Testis (tissue), 3 donors: Measurements from ENCODE around the gene FARP1. TPM values are rescaled to one million over a fixed set of nuclear protein-coding genes. Genes with fewer than 3 reads are reported as not detected.

ENCODE experiments used
- DNase-seq: peaks from one replicate; pipeline ENCODE4 v3.0.0-alpha.2; 2019
- H3K27ac ChIP-seq, 2 donors: fragments of 200-600 bp; sonication (generic); one replicate each; pipeline ENCODE4 v1.5.1; 2019
- H3K27me3 ChIP-seq: fragments of 200-600 bp; sonication (generic); one replicate; pipeline ENCODE4 v1.5.1; 2019
- H3K36me3 ChIP-seq: fragments of 200-600 bp; sonication (generic); one replicate; pipeline ENCODE4 v1.5.1; 2017; ENCODE audit warnings: low read depth; ENCODE audit errors: missing control alignments
- H3K4me1 ChIP-seq: fragments of 200-600 bp; sonication (generic); one replicate; pipeline ENCODE4 v1.5.1; 2019
- H3K4me3 ChIP-seq, 2 donors: fragments of 200-600 bp; sonication (generic); one replicate each; pipeline ENCODE4 v1.5.1; 2017 to 2019
- H3K9me3 ChIP-seq: fragments of 200-600 bp; sonication (generic); one replicate; pipeline ENCODE4 v1.5.1; 2017
- POLR2A ChIP-seq: fragments of 450-650 bp; IDR thresholded peaks from one replicate; pipeline ENCODE4 v1.6.1; 2017; ENCODE audit warnings: antibody characterized with exemption, mild to moderate bottlenecking, moderate library complexity
- whole genome bisulfite sequencing, 2 donors: methylation state at CpG; one replicate each; pipeline ENCODE4 v1.1.5; 2018; 5-methylcytosine and 5-hydroxymethylcytosine counted together
- intact Hi-C: fragments of 100-400 bp; cut with DNase I; formaldehyde crosslinking; loops from one replicate; pipeline ENCODE4 v1.15.1; 2023; ENCODE audit warnings: low total_unique reads
- polyA plus RNA-seq: library from polyadenylated mRNA; stranded (reverse); fragments of 350-450 nt; fragmentation: Illumina TruSeq; extraction: RNeasy Lipid Tissue Mini Kit (QIAGEN cat#74804); gene quantifications from one replicate; pipeline ENCODE4 v1.2.3, GENCODE V29; 2014; ENCODE audit warnings: low read depth, low replicate concordance; ENCODE audit not compliant: insufficient read depth
- total RNA-seq, 2 donors: library from RNA; depleted of rRNA; stranded (reverse); fragments of >200 nt; gene quantifications; one replicate each; pipeline ENCODE4 v1.2.3, GENCODE V29; 2016
- TF ChIP-seq, protein P1 (sequence below), 3 experiments: fragments of 450-650 bp in 2 of 3; fragments of 200-600 bp in 1 of 3; sonication (generic) in 1 of 3; IDR thresholded peaks; one replicate each; pipeline ENCODE4 v1.5.1; 2016 to 2019; ENCODE audit warnings: antibody characterized with exemption in 3 of 3, mild to moderate bottlenecking in 2 of 3, moderate library complexity in 1 of 3

The FARP1 gene
- total and polyA plus RNA-seq, 3 donors from 2014 or later: 54.0 to 130 (median 69.1) TPM

DNA sequence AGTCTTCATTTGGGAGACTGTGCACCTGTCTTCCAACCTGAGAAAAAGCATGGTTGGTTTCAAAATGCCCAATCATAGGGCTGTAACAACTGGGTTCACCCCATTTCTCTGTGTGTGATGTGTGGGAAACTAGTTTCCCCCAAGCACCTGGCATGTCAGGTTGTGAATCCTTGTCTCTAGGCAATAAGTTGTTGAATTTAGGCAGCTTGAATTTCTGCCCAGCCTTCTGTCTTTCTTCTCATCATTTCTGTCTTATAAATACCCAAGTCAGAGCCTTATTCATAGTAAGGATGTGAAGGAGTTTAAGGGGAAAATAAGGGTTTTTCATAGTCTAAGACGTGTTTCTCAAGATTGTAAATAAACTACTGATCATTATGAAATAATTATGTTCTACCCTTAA is 204.9 kb downstream of the FARP1 start:
- H3K27me3 ChIP-seq: no peaks in the 10 kb centered on the region
- H3K36me3 ChIP-seq: no peaks in the 10 kb centered on the region
- no peaks in the 10 kb centered on the region for H3K9me3 ChIP-seq
- no peaks in the 10 kb centered on the region for H3K4me1 ChIP-seq
- no peak for DNase-seq
- TF ChIP-seq, protein P1, sequence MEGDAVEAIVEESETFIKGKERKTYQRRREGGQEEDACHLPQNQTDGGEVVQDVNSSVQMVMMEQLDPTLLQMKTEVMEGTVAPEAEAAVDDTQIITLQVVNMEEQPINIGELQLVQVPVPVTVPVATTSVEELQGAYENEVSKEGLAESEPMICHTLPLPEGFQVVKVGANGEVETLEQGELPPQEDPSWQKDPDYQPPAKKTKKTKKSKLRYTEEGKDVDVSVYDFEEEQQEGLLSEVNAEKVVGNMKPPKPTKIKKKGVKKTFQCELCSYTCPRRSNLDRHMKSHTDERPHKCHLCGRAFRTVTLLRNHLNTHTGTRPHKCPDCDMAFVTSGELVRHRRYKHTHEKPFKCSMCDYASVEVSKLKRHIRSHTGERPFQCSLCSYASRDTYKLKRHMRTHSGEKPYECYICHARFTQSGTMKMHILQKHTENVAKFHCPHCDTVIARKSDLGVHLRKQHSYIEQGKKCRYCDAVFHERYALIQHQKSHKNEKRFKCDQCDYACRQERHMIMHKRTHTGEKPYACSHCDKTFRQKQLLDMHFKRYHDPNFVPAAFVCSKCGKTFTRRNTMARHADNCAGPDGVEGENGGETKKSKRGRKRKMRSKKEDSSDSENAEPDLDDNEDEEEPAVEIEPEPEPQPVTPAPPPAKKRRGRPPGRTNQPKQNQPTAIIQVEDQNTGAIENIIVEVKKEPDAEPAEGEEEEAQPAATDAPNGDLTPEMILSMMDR (IDR thresholded peaks at IDR 0.05): no peak
- no peak for TF ChIP-seq POLR2A
- intact Hi-C loops: no loop called here
- no peak overlapping the region for H3K4me3 ChIP-seq
- WGBS, 2 donors: 79 to 91% methylated on average over 1 of the region's 1 CpG
- no peak overlapping the region for H3K27ac ChIP-seq

DNA sequence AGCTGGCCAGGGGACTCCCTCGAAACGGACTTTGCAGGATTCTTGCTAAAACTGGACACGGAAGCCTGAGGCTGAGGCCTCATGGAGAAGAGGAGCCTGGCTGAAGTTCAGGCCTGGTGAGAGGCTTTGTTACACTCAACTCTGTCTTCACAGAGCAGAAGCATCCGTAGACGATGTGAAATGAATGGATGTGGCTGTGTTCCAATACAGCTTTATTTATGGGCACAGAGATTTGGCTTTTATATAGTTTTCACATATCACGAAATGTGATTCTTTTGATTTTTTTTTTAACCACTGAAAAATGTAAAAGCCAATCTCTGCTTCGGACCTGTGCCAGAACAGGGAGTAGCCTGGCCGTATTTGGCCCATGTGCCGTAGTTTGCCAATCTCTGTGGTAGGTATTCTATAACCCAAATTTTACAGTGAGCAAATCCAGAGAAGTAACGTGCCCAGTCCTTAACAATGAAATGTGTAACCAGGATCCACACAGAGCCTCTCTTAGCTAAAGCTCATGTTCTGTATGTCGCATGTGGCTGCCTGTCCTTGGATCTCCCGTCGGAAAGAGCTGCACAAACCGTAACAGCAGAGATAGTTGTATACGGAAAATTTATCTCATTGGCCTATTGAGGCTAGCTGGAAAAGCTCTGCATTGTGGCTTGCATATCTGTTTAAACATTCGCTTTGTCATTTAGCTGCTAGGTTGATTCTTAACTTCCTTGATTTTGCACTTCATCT is 205.7 kb downstream of the FARP1 start:
- Histone ChIP-seq H3K4me1 (no peaks in the 10 kb centered on the region), H3K4me3 (no peak overlapping the region), H3K27ac (no peak overlapping the region), H3K9me3 (no peaks in the 10 kb centered on the region), H3K27me3 (no peaks in the 10 kb centered on the region), H3K36me3 (no peaks in the 10 kb centered on the region)
- no peak for TF ChIP-seq POLR2A
- WGBS, 2 donors: 50 to 64% methylated on average over 16 of the region's 16 CpGs
- DNase-seq: no peak
- intact Hi-C loops: no loop called here

DNA sequence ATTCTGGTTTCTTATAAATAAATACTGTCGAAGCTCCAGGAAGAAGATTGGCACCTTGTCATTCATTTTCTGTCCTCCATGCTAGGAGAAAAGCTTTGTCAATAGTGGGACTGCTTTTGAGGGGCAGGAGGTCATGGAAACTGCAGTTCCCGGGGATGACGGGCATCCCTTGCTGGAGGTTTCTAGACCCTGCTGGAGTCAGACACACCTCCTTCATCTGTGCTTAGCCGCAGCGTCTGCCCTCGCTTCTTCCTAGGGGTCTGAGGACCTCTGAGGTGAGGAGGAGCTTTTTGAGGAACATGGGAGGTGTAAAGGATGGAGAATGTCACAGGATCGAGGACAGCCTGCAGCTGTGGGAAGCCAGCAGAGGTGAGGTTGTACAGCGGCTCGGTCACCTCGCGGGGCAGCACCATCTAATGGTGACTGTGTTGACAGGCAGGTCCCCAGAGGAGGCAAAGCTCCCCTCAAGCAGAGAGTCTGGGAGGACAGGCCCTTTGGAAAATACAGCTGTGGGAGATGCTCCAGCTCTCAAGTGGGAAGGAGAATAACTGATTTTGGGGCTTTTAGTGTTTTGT is 206.9 kb downstream of the FARP1 start:
- TF ChIP-seq, protein P1 (IDR thresholded peaks at IDR 0.05): no peak
- TF ChIP-seq POLR2A: no peak
- H3K36me3 ChIP-seq: no peaks in the 10 kb centered on the region
- H3K4me1 ChIP-seq: no peaks in the 10 kb centered on the region
- no peak overlapping the region for H3K27ac ChIP-seq
- no peaks in the 10 kb centered on the region for H3K27me3 ChIP-seq
- H3K9me3 ChIP-seq: no peaks in the 10 kb centered on the region
- H3K4me3 ChIP-seq: no peak overlapping the region
- 75% methylated on average over 11 of the region's 11 CpGs for WGBS, 2 donors
- intact Hi-C loops: no loop called here
- DNase-seq: peak; percentile 52

DNA sequence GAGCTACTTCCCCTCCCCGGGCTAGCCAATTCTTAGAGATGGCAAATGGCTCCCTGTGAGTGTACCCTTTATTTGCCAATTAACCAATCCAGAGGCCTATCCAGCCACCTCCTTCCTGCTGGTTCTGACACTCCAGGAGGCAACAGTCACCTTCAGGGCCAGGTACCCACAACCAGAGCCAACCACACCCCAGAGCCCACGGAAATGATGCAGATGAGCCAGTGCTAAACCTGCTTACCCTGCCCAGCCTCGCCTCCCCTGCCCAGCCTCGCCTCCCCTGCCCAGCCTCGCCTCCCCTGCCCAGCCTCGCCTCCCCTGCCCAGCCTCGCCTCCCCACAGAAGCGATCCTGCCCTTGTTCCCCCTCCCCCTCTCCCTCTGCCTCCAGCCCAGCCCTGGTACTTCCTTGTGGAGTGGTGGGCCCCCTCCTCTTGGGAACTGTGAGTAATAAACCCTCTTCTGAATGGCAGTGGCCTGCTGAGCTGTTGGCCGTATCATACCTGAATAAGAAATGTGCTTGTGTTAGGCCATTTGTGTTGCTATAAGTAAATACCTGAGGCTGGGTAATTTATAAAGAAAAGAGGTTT is 207.9 kb downstream of the FARP1 start:
- H3K36me3 ChIP-seq: no peaks in the 10 kb centered on the region
- no peaks in the 10 kb centered on the region for H3K27me3 ChIP-seq
- no peak overlapping the region for H3K27ac ChIP-seq
- no peak for DNase-seq
- H3K9me3 ChIP-seq: no peaks in the 10 kb centered on the region
- H3K4me1 ChIP-seq: no peaks in the 10 kb centered on the region
- TF ChIP-seq POLR2A: no peak
- TF ChIP-seq, protein P1 (IDR thresholded peaks at IDR 0.05): no peak
- H3K4me3 ChIP-seq: no peak overlapping the region
- intact Hi-C loops: no loop called here
- 94 to 99% methylated on average over 9 of the region's 9 CpGs for WGBS, 2 donors

DNA sequence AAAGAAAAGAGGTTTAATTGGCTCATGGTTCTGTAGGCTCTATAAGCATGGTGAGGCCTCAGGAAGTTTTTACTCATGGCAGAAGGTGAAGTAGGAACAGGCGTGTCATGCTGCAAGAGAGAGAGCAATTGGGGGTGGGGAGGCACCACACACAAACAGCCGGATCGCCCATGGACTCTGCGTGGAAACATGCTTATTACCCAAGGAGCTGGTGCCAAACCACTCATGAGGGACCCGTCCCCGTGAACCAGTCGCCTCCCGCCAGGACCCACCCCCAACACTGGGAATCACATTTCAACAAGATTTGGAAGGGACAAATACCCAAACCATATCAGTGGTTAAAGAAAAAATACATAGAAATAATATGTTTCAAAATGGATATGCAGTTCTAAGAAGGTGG is 208.7 kb downstream of the FARP1 start:
- intact Hi-C loops: no loop called here
- Histone ChIP-seq H3K4me3 (no peak overlapping the region), H3K4me1 (no peaks in the 10 kb centered on the region), H3K36me3 (no peaks in the 10 kb centered on the region), H3K27me3 (no peaks in the 10 kb centered on the region), H3K9me3 (no peaks in the 10 kb centered on the region), H3K27ac (no peak overlapping the region)
- TF ChIP-seq, protein P1 (IDR thresholded peaks at IDR 0.05): no peak
- TF ChIP-seq POLR2A: no peak
- 89 to 93% methylated on average over 8 of the region's 8 CpGs for WGBS, 2 donors
- no peak for DNase-seq
